ENCODE data around the gene FYTTD1.

DNA sequence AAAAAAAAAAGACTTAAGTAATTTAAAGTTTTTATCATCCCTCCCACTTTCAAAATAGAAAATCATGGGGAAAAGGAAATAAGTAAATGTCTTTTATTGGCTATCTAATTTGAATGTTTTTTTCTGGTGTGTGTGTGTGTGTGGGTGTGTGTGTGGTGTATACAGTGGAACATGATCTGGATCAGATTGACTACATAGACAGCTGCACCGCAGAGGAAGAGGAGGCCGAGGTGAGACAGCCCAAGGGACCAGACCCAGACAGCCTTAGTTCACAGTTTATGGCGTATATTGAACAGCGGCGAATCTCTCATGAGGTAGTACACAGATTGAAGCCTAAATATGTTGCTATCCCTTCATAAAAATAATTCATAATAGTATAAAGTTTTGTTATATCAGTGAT, 85.8 kb downstream of the FYTTD1 start:
- TF ChIP-seq, protein P1, sequence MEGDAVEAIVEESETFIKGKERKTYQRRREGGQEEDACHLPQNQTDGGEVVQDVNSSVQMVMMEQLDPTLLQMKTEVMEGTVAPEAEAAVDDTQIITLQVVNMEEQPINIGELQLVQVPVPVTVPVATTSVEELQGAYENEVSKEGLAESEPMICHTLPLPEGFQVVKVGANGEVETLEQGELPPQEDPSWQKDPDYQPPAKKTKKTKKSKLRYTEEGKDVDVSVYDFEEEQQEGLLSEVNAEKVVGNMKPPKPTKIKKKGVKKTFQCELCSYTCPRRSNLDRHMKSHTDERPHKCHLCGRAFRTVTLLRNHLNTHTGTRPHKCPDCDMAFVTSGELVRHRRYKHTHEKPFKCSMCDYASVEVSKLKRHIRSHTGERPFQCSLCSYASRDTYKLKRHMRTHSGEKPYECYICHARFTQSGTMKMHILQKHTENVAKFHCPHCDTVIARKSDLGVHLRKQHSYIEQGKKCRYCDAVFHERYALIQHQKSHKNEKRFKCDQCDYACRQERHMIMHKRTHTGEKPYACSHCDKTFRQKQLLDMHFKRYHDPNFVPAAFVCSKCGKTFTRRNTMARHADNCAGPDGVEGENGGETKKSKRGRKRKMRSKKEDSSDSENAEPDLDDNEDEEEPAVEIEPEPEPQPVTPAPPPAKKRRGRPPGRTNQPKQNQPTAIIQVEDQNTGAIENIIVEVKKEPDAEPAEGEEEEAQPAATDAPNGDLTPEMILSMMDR (IDR thresholded peaks at IDR 0.05 in 8 of 11, conservative IDR thresholded peaks at IDR 0.05 in 3 of 11): no peak
- TF ChIP-seq POLR2AphosphoS5 (IDR thresholded peaks at IDR 0.05) (no peak), POLR2A (IDR thresholded peaks at IDR 0.05) (no peak)
